ENCODE measurements around the gene TRIM71.

TRIM71 gene

DNA sequence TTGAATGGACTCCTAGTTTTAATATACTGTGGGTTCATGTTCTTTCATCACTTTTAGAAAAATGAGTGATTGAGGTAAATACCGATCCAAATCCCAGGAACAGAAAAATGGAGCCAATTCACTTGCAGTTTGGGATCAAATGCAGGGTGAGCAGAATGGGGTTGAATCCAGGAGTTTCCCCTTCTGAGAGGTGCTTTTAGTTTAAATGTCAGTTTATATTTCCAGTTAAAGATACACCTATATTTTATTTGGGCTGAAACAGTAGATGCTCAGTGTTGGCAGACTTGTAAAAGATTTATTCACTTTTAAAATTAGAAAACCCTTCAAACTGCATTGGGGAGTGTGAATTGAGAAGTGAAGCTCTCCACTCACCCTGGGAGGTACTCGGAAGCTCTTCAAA, 2.6 kb downstream of the TRIM71 start:
- Histone ChIP-seq H4K20me1 (ENCODE audit: insufficient read depth, low read length) (no peaks in the 10 kb centered on the region), H3K9me3 (ENCODE audit: low read length) (no peaks in the 10 kb centered on the region), H2AFZ (ENCODE audit: low read length) (no peak overlapping the region), H3K36me3 (ENCODE audit: insufficient read depth, low read length) (no peaks in the 10 kb centered on the region; the same call in 1 of the 2 replicates), H3K4me2 (ENCODE audit: low read length) (no peak overlapping the region), H3K9ac (ENCODE audit: low read length) (no peak overlapping the region), H3F3A (ENCODE audit: insufficient read depth, low read length) (no peaks in the 10 kb centered on the region), H3K27me3 (ENCODE audit: insufficient read depth, low read length) (no peaks in the 10 kb centered on the region; the same call in 1 of the 2 replicates), H3K9me2 (ENCODE audit: low read depth, low read length) (no peaks in the 10 kb centered on the region), H3K27ac (ENCODE audit: low read depth, low read length, poor library complexity, severe bottlenecking) (no peak overlapping the region), H3K79me2 (ENCODE audit: insufficient read depth, low read length) (no peaks in the 10 kb centered on the region), H3K4me3 (ENCODE audit: low read depth, low read length, poor library complexity, severe bottlenecking) (no peak overlapping the region), H3K4me1 (ENCODE audit: insufficient read depth, low read length, severe bottlenecking) (no peaks in the 10 kb centered on the region)
- TF ChIP-seq, protein P1, sequence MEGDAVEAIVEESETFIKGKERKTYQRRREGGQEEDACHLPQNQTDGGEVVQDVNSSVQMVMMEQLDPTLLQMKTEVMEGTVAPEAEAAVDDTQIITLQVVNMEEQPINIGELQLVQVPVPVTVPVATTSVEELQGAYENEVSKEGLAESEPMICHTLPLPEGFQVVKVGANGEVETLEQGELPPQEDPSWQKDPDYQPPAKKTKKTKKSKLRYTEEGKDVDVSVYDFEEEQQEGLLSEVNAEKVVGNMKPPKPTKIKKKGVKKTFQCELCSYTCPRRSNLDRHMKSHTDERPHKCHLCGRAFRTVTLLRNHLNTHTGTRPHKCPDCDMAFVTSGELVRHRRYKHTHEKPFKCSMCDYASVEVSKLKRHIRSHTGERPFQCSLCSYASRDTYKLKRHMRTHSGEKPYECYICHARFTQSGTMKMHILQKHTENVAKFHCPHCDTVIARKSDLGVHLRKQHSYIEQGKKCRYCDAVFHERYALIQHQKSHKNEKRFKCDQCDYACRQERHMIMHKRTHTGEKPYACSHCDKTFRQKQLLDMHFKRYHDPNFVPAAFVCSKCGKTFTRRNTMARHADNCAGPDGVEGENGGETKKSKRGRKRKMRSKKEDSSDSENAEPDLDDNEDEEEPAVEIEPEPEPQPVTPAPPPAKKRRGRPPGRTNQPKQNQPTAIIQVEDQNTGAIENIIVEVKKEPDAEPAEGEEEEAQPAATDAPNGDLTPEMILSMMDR (IDR thresholded peaks at IDR 0.05; ENCODE audit: low read length): no peak
- TF ChIP-seq EZH2 (IDR thresholded peaks at IDR 0.05; ENCODE audit: borderline replicate concordance, low read length): no peak

GRCh38 chr3:32820971-32821685, 3.3 kb downstream of the TRIM71 start:
- Histone ChIP-seq H3K4me2 (ENCODE audit: low read length) (no peak overlapping the region), H4K20me1 (ENCODE audit: insufficient read depth, low read length) (no peaks in the 10 kb centered on the region), H3K9me2 (ENCODE audit: low read depth, low read length) (no peaks in the 10 kb centered on the region), H3K79me2 (ENCODE audit: insufficient read depth, low read length) (no peaks in the 10 kb centered on the region), H2AFZ (ENCODE audit: low read length) (no peak overlapping the region), H3K36me3 (ENCODE audit: insufficient read depth, low read length) (no peaks in the 10 kb centered on the region; the same call in 1 of the 2 replicates), H3K4me1 (ENCODE audit: insufficient read depth, low read length, severe bottlenecking) (no peaks in the 10 kb centered on the region), H3K9ac (ENCODE audit: low read length) (no peak overlapping the region), H3K9me3 (ENCODE audit: low read length) (no peaks in the 10 kb centered on the region), H3K27me3 (ENCODE audit: insufficient read depth, low read length) (no peaks in the 10 kb centered on the region; the same call in 1 of the 2 replicates), H3K4me3 (ENCODE audit: low read depth, low read length, poor library complexity, severe bottlenecking) (no peak overlapping the region), H3F3A (ENCODE audit: insufficient read depth, low read length) (no peaks in the 10 kb centered on the region), H3K27ac (ENCODE audit: low read depth, low read length, poor library complexity, severe bottlenecking) (no peak overlapping the region)
- TF ChIP-seq EZH2 (IDR thresholded peaks at IDR 0.05; ENCODE audit: borderline replicate concordance, low read length): no peak

DNA sequence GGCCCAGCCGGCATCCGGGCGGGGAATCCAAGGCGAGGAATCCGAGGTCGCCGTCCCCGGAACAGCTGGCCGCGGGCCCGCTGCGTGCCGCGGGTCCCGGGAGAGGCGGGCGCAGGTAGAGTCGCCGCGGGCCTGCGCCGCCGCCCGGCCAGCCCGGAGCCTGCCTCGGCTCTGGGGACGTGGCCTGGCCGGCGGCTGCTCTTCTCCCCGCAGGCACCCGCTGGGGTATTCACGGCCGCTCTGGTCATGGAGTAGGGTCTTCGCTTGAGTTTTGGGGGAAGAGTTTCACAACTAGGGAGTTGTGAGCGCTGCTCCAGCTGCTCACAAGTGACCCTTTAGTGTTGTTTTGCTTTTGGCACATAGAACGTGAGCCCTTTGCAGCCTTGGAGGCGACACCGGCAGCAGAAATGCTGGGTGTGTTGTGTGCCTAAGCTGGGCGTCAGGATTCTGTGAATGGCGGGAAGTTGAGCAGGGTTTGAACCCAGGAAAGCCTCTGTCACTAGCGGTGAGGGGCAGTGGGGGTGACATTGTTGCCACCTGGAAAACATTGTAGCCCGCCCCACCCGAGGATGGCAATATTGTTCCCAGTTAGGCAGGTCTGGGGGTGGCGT, 4.0 kb downstream of the TRIM71 start:
- Histone ChIP-seq H3F3A (ENCODE audit: insufficient read depth, low read length) (no peaks in the 10 kb centered on the region), H3K9me2 (ENCODE audit: low read depth, low read length) (no peaks in the 10 kb centered on the region), H3K4me2 (ENCODE audit: low read length) (no peak overlapping the region), H3K4me3 (ENCODE audit: low read depth, low read length, poor library complexity, severe bottlenecking) (no peak overlapping the region), H2AFZ (ENCODE audit: low read length) (no peak overlapping the region), H3K27ac (ENCODE audit: low read depth, low read length, poor library complexity, severe bottlenecking) (no peak overlapping the region), H3K4me1 (ENCODE audit: insufficient read depth, low read length, severe bottlenecking) (no peaks in the 10 kb centered on the region), H3K9ac (ENCODE audit: low read length) (no peak overlapping the region), H4K20me1 (ENCODE audit: insufficient read depth, low read length) (no peaks in the 10 kb centered on the region), H3K9me3 (ENCODE audit: low read length) (no peaks in the 10 kb centered on the region), H3K36me3 (ENCODE audit: insufficient read depth, low read length) (no peaks in the 10 kb centered on the region; the same call in 1 of the 2 replicates), H3K79me2 (ENCODE audit: insufficient read depth, low read length) (no peaks in the 10 kb centered on the region), H3K27me3 (ENCODE audit: insufficient read depth, low read length) (no peaks in the 10 kb centered on the region; the same call in 1 of the 2 replicates)
- TF ChIP-seq, protein P1 (IDR thresholded peaks at IDR 0.05; ENCODE audit: low read length): no peak
- no peak for TF ChIP-seq EZH2 (IDR thresholded peaks at IDR 0.05; ENCODE audit: borderline replicate concordance, low read length)
